Activated CD4-positive, CD25-positive, alpha-beta regulatory T cell treated with anti-CD3 and anti-CD28 coated beads, Interleukin-2, amount 50 U/mL, for 16 hours (primary cell): ENCODE results near the gene COA3.

Experiments used
- DNase-seq: peaks from one replicate; pipeline ENCODE4 v3.0.0-alpha.2; 2020; ENCODE audit warnings: low read depth, low spot score

Gene COA3

GRCh38 chr17:42754782-42755181, 43.7 kb downstream of the COA3 start:
- DNase-seq: no peak

GRCh38 chr17:42751628-42752027, 46.9 kb downstream of the COA3 start:
- no peak for DNase-seq

DNA sequence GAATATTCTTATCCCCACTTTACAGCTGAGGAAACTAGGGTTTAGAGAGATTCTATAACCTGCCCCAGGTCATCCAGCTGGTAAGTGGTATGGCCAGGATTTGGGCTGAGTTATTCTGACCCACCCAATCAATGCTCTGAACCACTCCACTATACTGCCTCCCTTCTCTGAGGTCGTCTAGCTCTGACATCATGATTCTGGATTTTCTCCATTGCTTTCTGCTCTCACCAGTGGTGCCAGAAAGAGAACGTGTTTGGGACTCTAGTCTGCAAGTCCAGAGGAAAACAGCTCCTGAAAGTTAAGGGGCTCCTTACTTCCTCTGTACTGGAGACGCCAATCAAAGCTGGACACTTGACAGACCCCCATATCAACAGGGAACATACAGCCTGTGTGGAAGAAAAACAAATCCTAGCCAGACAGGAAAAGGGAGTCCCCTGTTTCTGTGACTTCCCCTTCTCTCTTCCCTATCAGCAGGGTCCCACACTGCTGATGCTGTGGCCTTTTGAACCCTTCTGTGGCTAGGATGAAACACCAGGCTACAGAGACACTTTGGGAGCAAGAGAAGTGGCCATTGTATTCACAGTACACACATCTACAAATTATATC, 47.7 kb downstream of the COA3 start:
- no peak for DNase-seq

DNA sequence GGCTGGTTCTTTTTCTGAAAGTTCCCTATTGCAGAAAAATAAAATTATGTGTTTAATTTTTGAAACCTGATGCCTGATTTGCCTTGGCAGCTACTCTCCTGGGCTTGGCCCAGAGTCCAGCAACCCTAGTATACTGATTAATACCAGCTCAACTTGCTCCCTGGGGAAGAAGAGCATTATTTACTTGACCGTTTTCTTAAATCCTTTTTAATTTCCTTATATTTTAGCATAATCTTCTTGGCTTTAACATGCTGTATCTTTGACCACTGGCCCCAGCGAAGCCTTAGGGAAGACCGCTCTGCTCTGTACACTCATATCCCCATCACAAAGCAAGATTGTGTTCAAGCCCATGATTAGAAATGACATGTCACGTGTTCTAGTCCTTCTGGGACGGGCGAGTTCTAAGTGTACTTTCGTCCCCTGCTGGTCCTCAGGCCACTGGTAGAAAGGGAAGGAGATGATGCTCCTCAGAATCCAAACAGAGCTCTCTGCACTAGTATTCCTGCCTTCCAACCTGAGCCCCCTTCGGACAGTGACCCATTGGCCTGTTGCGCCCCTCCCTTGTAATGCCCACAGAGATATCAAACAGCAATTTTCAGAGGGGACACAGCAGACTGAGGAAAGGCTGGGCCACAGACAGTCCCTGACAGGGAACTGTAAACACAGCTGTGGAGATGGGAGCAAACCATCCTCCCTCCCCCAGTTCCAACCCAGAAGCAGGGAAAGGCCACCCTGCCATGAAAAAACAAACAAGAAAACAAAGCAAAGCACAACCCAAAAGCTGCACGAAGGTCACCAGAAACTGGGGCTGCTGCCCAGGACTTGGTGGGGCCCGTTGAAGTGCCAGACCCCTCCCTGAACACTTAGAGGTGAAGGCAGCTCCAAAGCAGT, 49.4 kb downstream of the COA3 start:
- DNase-seq: no peak

GRCh38 chr17:42748202-42748907, 50.1 kb downstream of the COA3 start:
- no peak for DNase-seq
